ENCODE results near the gene CTIF. TPM values are rescaled to one million over a fixed set of nuclear protein-coding genes. Genes with fewer than 3 reads are reported as not detected.

Gene CTIF
- total RNA-seq, 1 donor from 2014 or later, result 35.1 TPM

DNA sequence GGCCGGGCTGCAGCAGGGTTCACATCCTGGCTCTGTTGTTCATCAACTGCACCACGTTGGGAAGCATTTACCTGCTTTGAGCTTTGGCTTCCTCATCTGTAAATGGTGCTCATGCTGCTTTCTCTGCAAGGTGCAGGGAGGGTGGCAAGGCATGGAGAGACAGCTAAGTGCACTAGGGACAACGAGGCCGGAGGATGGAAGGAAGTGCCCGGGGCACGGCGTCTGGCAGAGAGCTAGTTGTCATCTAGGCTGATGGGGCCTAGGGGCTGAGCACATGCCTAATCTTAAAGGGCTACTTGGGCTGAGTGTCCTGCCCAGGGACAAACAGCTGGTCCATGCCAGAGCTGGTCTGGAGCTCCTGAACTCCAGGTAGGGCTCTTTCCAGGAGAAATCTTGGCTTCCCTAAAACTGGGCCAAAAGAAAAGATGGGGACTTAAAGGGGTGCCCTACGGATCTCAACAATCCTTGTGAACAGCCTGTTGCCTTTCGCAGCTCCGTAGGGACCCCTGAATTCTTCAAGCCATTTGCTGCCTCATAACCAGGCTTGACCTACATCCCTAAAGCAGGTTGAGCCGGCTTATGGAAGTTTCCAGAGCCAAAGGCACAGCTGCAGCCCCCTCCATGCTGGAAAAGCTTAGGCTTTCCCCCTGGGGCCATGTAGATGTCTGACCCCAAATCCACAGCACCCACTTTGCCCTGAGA, 281.1 kb downstream of the CTIF start:
- Histone ChIP-seq H3K9me3 (no peaks in the 10 kb centered on the region), H3K27me3 (no peaks in the 10 kb centered on the region), H3K36me3 (peaks cover 0 to 18% of the 10 kb centered on the region in 2 donors), H3K4me1 (peaks cover 10% of the 10 kb centered on the region), H3K27ac (no peak overlapping the region), H3K4me3 (no peak overlapping the region)
- DNase-seq (ENCODE audit: extremely low spot score in 2 of 2), result peak in 1 of 2 donors; percentile 64
- TF ChIP-seq POLR2AphosphoS5 (IDR thresholded peaks at IDR 0.05; ENCODE audit: insufficient read depth in 1 of 2, low read depth in 1 of 2) (no peak), POLR2A (IDR thresholded peaks at IDR 0.05) (no peak)
- TF ChIP-seq, protein P1, sequence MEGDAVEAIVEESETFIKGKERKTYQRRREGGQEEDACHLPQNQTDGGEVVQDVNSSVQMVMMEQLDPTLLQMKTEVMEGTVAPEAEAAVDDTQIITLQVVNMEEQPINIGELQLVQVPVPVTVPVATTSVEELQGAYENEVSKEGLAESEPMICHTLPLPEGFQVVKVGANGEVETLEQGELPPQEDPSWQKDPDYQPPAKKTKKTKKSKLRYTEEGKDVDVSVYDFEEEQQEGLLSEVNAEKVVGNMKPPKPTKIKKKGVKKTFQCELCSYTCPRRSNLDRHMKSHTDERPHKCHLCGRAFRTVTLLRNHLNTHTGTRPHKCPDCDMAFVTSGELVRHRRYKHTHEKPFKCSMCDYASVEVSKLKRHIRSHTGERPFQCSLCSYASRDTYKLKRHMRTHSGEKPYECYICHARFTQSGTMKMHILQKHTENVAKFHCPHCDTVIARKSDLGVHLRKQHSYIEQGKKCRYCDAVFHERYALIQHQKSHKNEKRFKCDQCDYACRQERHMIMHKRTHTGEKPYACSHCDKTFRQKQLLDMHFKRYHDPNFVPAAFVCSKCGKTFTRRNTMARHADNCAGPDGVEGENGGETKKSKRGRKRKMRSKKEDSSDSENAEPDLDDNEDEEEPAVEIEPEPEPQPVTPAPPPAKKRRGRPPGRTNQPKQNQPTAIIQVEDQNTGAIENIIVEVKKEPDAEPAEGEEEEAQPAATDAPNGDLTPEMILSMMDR (IDR thresholded peaks at IDR 0.05), result no peak
- intact Hi-C loops (cut with DNase I), result no loop called here

DNA sequence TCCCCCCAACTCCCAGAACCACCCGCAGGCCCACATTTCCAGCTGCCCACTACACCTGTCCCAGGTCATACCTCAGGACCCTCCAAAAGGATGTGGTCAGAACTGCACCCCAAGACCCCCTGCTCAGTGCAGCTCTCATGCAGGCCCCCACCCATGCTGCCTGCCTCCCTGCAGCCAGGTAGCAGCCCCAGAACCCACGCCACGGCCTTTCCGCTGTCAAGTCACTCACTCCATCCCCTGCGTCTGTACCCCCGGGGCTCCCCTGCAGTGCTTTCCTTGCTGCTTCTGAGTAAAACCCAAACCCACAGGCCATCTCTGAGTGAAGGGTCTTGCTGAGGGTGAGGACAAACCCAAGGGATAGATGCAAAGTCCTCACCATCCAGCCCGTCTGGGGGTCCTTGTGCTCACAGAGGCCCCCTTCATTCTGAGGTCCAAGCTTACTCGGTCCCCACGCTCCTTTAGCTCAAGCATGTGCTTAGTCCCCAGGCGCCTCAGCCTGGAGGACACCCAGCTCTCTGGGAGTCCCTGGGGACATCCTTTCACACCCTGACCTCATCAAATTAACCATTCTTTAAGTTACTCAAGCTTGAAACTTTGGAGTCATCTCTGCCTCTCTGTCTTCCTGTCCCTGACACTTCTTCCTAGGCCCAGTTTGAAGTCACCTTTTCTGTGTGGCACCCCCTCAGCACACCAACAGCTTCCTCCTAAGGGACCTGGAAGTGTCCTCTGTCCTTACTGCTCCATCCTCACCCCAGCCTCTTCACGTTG, 281.8 kb downstream of the CTIF start:
- no peak for TF ChIP-seq POLR2A (IDR thresholded peaks at IDR 0.05)
- TF ChIP-seq, protein P1 (IDR thresholded peaks at IDR 0.05), result no peak
- peak in 1 of 2 donors; percentile 72 for DNase-seq (ENCODE audit: extremely low spot score in 2 of 2)
- peaks cover 0 to 18% of the 10 kb centered on the region in 2 donors for H3K36me3 ChIP-seq

DNA sequence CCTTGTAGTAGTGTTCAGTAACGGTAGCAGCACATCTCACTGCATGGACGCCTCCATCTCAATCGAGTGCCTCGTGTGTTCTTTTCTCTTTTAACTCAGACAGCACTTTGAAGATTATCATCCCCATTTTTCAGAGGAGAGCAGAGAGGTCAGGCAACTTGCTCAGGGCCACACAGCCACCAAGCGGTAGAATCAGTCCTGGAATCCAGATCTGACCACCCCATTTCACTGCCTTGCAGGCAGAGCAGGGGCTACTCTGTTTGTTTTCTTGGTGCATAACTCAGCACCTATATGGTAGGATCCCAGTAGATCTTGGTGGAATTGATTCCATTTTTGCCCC, 282.4 kb downstream of the CTIF start:
- TF ChIP-seq POLR2A (IDR thresholded peaks at IDR 0.05) (no peak), POLR2AphosphoS5 (IDR thresholded peaks at IDR 0.05; ENCODE audit: insufficient read depth in 1 of 2, low read depth in 1 of 2) (no peak)
- TF ChIP-seq, protein P1 (IDR thresholded peaks at IDR 0.05), result no peak
- peaks cover 0 to 18% of the 10 kb centered on the region in 2 donors for H3K36me3 ChIP-seq
- no peaks in the 10 kb centered on the region for H3K9me3 ChIP-seq
- no peak overlapping the region for H3K27ac ChIP-seq
- H3K4me1 ChIP-seq, result peaks cover 20% of the 10 kb centered on the region
- no peak overlapping the region for H3K4me3 ChIP-seq
- intact Hi-C loops (cut with DNase I), result no loop called here
- no peaks in the 10 kb centered on the region for H3K27me3 ChIP-seq
- DNase-seq (ENCODE audit: extremely low spot score in 2 of 2), result no peak

More for the DNA sequence above, 281.8 kb downstream of the CTIF start:
- peaks cover 17% of the 10 kb centered on the region for H3K4me1 ChIP-seq
- no peak overlapping the region for H3K4me3 ChIP-seq
- intact Hi-C loops (cut with DNase I), result no loop called here
- H3K27me3 ChIP-seq, result no peaks in the 10 kb centered on the region
- H3K9me3 ChIP-seq, result no peaks in the 10 kb centered on the region
- no peak overlapping the region for H3K27ac ChIP-seq

DNA sequence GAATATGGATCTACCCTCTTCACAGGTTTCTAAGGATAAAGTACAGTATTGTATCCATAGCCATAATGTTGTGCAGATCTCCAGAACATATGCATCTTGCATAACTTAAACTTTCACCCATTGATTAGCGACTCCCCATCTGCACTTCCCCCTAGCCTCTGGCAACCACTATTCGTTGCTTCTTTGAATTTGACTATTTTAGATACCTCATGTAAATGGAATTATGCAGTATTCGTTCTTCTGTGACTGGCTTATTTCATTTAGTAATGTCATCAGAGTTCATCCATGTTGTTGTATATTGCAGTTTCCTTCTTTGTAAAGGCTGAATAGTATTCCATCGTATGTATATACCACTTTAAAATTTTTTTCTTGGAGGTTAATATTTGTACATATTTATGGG, 283.0 kb downstream of the CTIF start:
- Histone ChIP-seq H3K27me3 (no peaks in the 10 kb centered on the region), H3K4me1 (peaks cover 20% of the 10 kb centered on the region), H3K4me3 (no peak overlapping the region), H3K27ac (no peak overlapping the region), H3K36me3 (peaks cover 0 to 18% of the 10 kb centered on the region in 2 donors), H3K9me3 (no peaks in the 10 kb centered on the region)
- TF ChIP-seq POLR2A (IDR thresholded peaks at IDR 0.05) (no peak), POLR2AphosphoS5 (IDR thresholded peaks at IDR 0.05; ENCODE audit: insufficient read depth in 1 of 2, low read depth in 1 of 2) (no peak)
- TF ChIP-seq, protein P1 (IDR thresholded peaks at IDR 0.05), result no peak
- no peak for DNase-seq (ENCODE audit: extremely low spot score in 2 of 2)
- intact Hi-C loops (cut with DNase I), result no loop called here
